HEK293T (cell line): ENCODE results near the gene HIPK4.

Experiments used
- FOXM1 ChIP-seq: fragments of 450-650 bp; IDR thresholded peaks from 2 replicates; pipeline ENCODE4 v1.6.1; 2017; ENCODE audit warnings: mild to moderate bottlenecking, borderline replicate concordance
- SUZ12 ChIP-seq: fragments of 450-650 bp; IDR thresholded peaks from 2 replicates; pipeline ENCODE4 v1.6.1; 2016; ENCODE audit warnings: mild to moderate bottlenecking

DNA sequence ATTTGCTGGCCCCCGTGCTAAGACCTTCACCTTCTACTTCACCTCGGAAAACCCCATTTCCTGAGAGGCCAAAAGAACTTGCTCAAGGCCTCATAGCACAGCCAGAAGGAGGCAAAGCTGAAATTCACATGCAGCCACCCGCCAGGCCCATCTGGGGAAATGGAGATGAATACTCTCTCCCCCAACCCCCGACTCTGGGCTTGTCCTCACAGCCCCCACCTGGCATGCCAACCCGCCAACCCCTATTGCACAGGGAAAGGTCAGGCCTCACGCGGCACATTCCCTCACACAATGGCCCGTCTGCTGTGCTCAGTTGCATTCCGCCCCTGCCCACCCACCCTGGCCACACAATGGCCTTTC, 20.0 kb upstream of the HIPK4 start:
- TF ChIP-seq SUZ12 (no peak), FOXM1 (no peak)
